Ramos (cell line): ENCODE data around the gene ZNF19.

Experiments used
- in situ Hi-C: fragments of 300-500 bp; cut with MboI; formaldehyde crosslinking; loops from one replicate; pipeline ENCODE4 v1.14.3; 2022; ENCODE audit warnings: low sequenced_read_pairs; ENCODE audit not compliant: unreplicated experiment

ZNF19 gene

DNA sequence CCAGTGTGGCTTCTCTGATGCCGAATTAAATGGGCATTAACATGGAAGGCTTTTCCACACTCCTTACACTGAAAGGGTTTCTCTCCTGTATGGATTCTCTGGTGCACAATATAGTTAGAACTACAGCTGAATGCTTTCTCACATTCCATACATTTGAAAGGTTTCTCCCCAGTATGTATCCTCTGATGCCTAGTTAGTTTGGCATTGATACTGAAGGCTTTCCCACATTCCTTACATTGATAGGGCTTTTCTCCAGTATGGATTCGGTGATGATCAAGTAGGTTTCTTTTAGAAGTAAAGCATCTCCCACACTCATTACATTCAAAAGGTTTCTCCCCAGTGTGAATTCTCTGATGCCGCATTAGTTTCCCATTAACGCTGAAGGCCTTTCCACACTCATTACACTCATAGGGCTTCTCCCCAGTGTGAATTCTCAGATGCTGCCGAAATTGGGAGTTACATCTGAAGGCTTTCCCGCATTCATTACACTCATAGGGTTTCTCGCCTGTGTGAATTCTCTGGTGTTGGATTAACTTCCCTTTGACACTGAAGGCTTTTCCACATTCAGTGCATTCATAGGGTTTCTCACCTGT is 40.8 kb downstream of the ZNF19 start:
- in situ Hi-C loops: no loop called here

DNA sequence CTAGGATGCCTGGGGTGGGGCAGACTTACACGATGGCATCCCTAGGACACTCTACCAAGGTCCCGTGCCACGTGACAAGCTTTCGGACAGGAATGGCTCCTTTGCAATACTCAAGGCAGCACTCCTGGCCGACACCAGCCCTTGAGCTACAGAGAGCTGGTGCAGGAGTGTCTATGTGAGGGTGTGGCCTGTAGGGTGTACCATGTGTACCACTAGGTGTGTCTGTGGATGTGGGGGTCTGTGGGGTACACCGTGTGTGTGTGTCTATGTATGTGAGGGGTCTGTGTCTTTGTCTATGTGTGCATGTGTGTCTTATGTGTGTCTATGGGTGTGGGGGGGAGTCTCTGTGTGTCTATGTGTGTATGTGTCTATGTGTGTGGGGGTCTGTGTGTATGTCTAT is 45.4 kb downstream of the ZNF19 start:
- in situ Hi-C loops: no loop called here

DNA sequence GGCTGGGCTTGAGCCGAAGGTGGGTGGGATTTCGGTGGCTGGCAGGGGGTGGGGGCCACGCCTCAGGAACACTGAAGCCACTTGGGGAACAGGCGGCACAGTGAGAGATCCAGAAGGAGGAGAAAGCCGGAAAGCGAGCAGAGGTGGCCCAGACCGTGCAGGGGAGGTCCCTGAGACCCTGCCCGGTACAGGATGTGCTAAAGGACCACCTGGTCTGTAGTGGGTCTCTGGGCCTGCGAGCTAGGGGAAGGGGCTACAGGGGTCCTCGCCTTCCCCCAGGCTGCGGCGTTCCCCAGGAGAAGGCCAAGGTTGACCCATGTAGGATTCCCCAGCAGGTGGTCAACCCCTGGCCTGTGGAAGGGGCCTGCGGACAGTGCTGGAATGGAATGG is 47.1 kb downstream of the ZNF19 start, which contains the start of gene TLE7:
TLE7 (minus strand) TSS at position 4 of the 390 bp plus-strand sequence. CDS start 8,730 bp downstream, outside the sequence.
- in situ Hi-C loops: no loop called here

DNA sequence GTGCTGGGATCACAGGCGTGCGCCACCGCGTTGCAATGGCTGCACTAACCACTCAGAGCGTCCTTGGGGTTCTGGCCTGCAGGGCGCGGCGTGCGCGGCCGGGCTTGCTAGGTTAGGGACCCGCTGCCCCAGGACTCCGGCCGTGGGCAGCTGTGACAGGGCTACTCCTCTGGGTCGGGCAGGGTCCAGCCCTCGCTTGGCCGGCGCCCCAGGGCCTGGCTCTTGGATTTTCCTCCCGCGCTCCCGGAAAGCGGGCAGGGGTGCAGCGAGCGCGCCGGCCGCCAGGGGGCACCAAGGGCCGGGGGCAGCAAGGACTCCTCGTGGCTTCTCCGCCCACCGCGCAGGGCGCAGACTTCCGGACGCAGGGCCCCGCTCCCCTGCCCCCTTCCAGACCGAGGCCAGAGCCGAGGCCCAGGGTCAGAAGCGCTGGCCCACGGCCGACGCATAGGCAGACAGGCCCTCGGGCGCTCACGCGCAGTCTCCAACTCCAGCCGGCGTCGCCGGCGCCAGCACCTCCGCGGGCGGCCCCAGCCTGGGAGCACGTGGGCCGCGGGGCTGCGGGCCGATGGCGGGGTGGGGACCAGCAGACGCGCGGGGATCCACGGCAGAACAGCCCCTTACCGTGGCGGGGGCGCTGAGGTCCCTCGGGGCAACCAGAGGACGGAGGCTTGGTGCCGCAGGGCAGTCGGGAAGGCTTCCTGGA is 47.6 kb downstream of the ZNF19 start:
- in situ Hi-C loops: no loop called here

DNA sequence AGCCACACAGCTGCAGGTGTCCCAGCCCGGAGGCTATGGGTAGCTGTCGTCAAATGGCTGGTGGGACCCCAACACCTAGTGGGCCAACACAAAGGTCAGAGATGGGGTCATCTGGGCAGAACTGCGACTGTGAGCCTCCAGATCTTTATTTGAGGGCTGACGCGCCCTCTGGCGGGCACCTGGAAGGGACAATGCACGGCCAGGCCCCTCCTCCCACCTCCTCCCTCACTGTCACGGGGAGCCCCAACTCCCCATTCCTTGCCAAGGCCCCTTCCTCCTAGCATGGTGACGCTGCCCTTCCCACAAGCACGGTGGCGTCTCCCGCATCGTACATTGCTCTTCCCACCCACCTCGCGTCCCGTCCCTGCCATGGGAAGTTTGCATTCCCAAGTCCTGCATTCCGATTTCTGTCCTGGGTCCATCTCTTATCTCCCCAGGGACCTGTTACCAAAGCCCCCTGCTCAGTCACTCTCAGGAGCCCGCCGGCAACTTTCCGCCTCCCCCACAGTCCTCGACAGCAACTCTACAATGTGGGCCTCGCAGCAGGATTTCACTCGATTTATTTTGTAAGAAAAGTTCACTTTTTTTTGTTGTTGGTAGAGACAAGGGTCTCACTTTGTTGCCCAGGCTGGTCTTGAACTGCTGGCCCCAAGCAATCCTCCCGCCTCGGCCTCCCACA is 48.3 kb downstream of the ZNF19 start:
- in situ Hi-C loops: no loop called here

DNA sequence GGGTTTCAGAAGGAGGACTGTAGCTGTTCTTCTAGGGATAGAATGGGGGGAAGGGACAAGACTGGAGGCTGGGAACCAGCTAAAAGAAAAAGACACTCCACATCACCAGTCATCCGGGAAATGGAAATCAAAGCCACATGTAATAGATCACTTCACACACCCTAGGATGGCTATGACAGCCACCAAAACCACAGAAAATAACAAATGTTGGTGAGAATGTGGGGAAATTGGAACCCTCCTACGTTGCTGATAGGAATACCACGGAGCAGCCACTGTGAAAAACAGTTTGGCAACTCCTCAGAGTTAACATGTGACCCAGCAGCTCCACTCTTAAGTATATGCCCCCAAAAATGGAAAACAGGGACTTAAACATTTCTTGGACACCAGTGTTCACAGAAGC is 49.6 kb downstream of the ZNF19 start:
- in situ Hi-C loops: no loop called here

DNA sequence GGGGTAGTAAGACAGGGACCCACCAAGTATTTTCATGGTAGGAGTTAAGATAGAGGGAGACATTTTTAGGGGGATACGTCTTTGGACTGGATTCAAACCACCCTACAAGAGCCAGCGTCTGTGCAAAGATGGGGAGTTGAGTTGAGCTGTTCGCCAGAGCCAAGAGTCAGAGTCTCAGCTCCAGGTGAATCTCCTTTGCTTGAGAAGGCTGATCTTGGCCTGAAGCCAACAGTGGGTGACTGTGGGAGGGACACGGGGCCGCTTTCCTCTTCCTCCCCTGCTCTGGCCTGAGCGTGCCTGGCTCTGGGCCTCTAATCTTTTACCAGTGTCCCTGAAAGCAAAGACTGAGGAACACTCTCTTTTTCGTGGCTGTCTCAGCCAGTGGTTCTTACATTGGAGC is 52.7 kb downstream of the ZNF19 start:
- in situ Hi-C loops: no loop called here

DNA sequence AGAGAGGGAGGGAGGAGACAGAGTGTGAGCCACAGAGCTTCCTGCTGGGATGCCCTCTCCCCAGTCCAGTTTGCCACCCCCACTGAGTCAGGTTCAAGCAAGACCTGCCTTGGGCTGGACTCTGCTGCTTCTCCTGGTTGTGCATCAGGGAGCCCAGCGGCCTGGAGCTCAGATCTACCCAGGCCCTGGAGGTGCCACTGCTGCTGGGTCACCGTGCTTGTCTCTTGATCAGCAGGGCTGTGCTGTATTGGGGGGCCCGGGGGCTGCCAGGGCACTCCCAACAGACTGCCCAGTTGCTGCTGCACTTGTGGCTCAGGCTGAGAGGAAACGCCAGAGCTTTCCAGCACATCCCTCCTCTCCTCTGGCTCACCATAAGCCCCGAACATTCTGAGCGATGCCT is 56.2 kb downstream of the ZNF19 start:
- in situ Hi-C loops: no loop called here

DNA sequence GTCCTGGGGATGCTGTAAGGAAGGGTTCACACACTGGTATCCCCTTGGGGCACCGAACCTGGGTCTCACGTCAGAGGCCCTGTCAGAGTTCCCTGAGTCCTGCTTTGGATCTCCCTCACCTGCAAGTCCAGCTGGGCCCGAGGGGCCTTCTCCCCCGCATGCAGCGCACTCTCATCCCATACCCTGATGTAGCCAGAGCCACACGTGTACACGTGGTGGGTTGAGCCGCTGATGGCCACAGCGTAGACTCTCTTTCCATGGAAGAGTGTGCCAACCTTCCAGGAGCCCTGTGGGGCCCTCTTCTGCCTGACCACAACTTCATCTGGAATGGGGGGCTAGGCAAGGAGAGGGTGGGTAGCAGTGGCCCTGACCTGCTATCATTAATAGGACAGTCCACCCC is 57.1 kb downstream of the ZNF19 start:
- in situ Hi-C loops: no loop called here

DNA sequence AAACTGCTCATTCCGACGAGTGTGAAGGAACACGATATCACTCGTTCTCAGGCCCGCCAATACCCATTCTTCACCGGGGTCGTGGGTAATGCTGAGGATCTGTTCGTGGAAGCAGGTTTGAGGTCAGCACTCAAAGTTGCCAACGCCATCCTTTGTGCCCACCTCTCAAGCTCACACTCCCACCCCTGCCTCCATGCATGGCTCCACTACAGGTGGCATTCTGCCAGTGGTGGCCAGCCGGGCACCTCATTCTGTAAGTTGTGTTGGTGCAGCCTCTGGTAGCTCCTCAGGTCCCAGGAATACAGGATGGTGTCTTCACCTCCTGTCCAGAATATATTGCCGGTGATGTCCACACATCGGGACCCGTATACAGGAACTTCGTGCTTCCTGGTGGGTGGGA is 57.9 kb downstream of the ZNF19 start:
- in situ Hi-C loops: no loop called here

DNA sequence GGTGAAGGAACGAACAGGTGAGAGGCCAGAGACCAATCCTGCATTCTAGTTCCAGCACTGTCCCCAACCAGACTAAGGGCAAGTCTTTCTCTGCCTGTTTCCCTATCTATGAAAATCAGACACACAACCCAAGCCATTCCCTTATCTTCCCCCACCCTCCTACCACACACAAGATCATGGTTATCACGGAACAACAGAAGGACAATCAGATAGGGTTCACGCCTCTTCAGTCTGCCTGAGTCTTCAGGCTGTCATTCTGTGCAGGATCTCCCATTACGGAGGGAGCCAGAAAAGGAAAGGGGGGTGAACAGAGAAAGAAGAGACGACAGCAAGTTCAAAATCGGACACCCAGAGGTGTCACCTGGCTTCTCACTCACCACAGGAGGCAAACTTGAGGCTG is 58.4 kb downstream of the ZNF19 start:
- in situ Hi-C loops: no loop called here

DNA sequence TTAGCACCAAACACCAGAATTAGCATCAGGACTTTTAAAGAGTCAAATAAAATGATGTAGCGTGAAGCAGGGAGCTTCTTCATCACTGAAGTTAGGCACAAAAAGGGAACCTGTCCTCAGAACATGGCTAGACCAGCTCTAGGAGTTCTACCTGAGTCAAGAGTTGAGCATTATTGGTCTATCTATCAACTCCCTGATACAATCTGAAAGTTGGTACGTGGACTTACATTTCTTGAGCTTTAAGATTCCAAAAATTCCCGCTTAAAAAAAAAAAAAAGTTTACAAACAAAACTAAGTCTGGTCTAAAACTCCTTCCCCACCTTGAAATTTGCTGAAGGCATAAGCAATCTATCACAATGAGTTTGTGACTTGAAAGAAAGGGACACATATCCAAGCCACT is 59.5 kb downstream of the ZNF19 start:
- in situ Hi-C loops: no loop called here

DNA sequence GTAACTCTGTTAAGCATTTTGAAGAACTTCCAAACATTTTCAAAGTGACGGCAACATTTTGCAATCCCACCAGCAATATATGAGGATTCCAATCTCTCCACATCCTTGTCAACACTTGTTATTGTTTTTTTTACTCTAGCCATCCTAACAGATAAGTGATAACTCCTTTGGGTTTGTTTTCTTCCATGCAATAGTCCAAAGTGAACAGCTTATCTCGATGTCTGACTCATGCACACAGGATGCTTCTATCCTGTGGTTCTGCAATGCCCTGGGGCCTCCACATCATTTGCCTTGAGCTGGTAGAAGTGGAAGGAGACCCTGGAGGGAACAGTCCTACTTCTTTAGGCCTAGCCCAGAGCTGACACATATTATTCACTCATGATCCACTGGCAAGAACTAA is 60.2 kb downstream of the ZNF19 start:
- in situ Hi-C loops: no loop called here

DNA sequence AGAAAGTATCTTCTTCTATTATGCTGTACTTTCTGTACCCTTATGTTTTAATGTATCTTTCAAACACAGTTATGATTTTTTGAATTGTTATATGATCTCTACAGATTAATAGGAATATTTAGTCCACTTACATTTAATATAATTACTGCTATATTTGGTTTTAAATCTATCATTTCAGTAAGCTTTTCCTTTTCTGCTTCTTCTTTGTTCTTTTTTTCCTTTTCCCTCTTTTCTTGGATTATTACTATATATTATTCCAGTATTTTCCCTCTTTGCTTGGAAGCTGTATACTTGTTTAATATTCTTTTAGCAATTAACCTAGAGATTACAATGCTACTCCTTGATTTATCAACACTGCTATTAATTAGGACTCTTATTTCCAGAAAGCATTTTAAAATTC is 60.7 kb downstream of the ZNF19 start:
- in situ Hi-C loops: no loop called here

DNA sequence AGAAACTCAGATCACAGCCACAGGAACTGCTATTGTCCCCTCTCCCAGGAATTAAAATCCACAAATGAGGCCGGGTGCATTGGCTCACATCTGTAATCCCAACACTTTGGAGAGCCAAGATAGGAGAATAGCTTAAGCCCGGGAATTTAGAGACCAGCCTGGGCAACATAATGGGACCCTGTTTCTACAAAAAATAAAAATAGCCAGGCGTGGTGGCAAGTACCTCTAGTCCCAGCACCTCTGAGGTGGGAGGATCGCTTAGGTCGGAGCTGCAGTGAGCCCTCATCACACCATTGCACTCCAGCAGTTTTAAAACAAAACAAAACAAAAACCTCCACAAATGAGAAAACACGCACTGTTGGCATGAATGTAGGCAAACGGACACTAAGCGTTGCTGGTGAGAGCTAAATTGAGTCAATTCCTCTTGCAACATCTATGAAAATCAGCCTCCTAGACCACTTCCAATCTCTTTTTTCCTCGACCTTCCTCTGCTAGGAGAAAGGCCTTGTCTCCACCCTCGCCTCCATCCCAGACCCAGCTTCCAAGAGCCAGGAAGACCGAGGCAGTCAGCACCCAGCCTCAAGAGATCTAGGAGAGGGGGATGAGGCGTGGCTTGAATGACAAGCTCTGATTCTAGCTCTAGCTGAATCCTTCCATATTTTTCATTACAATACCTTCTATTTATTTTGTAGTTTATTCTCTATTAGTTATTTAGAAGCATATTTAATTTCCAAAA is 62.1 kb downstream of the ZNF19 start:
- in situ Hi-C loops: no loop called here

DNA sequence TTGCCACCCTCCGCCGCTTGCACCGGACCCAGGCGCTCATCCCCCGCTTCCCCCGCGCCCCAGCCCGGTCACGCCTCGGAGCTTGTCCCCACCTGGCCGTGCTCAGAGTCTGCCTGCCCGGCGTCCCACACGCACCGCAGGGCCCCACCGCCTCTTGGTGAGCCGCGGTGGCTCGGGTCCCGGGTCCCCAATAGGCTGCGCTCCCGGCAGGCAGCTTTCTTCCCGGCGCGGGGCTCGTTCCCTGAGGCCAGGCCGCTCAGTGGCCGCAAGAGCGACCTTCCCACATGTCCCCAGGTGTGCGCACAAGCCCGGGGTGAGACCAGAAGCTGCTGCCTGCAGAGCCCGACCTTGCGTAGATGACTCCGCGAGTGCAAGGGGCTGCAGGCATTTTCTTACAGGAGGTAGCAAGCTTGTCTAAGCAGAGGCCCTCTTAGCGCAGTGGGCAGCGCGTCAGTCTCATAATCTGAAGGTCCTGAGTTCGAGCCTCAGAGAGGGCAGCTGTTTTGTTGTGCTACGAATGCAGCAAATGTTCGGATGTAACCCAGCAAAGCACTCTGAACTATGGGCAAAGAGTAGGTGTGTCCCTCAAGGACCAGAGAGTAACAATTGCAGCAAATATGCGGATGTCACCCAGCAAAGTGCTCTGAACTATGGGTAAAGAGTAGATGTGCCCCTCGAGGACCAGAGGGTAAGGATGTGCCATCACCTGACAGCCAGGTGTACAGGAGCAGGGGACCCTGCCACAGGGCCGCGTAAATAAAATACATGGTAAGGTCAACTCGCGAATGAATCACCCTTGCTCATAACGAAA is 62.9 kb downstream of the ZNF19 start:
- in situ Hi-C loops: no loop called here

DNA sequence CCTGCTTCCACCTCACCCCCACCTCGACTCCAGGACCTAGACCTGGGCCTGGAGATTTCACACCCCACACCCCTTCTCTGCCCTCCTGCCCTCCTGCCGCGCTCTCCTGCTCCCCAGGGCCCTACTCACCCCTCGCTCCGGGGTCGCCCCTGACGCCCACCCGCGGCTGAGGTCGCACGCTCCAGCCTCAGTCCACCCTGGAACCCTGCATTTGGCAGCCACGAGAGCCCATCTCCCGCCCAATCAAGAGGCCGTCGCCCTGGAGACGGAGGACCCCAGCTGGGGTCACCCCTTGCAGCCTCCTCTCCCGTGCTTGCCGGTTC is 63.4 kb downstream of the ZNF19 start:
- in situ Hi-C loops: no loop called here

DNA sequence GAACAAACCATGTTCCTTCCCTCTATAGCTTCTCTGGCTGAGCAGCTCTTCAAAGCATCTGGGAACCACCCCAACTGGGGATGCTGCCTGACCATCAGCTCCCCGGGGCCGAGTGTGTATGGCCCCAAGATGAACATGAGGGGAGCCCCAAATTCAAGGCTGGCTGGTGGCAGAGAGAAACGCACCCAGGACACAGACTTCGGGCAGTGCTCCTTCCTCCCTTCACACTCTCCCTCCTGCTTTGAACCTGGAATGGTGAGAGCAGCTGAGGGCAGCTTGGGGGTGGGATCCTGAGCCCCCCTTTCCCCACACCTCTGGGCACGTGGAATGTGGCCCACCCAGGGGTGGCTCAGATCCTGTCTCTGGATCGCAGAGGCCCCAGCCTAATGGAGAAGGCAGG is 64.5 kb downstream of the ZNF19 start:
- in situ Hi-C loops: no loop called here

DNA sequence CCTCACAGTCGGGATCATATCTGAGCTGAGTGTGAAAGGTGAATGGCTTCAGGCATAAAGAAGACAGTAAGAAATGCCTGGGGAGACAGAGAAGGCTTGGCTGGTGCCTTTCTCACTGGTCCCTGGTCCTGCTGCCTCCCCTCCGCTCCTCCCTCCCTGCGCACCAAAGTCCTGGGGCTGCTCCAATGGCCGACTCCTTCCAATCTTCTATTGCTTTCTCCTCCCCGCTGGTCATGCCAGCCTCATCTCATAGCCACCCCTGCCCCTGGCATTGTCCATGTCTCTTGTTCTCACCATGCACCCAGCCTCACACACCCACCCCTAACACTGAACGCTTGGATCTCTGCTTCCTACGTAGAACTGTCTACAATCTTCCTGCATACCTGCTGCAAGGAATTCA is 65.3 kb downstream of the ZNF19 start:
- in situ Hi-C loops: no loop called here
